Mesendoderm (in vitro differentiated cells): Measurements from ENCODE around the gene LRR1.

Experiments
- DNase-seq: peaks from one replicate; pipeline ENCODE4 v3.0.0; 2013
- H2AK5ac ChIP-seq: 2 replicates; pipeline ENCODE4 v1.6.1; 2013; ENCODE audit warnings: low read length, inconsistent platforms
- H2BK120ac ChIP-seq: 2 replicates; pipeline ENCODE4 v1.6.1; 2013; ENCODE audit warnings: low read depth, mild to moderate bottlenecking, low read length, moderate library complexity, mixed read lengths
- H2BK15ac ChIP-seq: replicated peaks from 2 replicates; pipeline ENCODE4 v1.6.1; 2013; ENCODE audit warnings: low read depth, mild to moderate bottlenecking, moderate library complexity
- H2BK5ac ChIP-seq: 2 replicates; pipeline ENCODE4 v1.6.1; 2013; ENCODE audit warnings: low read length, inconsistent platforms
- H3K18ac ChIP-seq: 2 replicates; pipeline ENCODE4 v1.6.1; 2013; ENCODE audit warnings: mild to moderate bottlenecking, low read length, mixed read lengths
- H3K23ac ChIP-seq: one replicate; pipeline ENCODE4 v1.6.1; 2013; ENCODE audit warnings: low read length
- H3K27ac ChIP-seq: 2 replicates; pipeline ENCODE4 v1.5.1; 2013; ENCODE audit warnings: low read depth, mild to moderate bottlenecking, inconsistent platforms, low read length, moderate library complexity
- H3K27me3 ChIP-seq: 2 replicates; pipeline ENCODE4 v1.6.1; 2013; ENCODE audit warnings: low read length, control low read depth, mild to moderate bottlenecking, inconsistent platforms; ENCODE audit not compliant: insufficient read depth, poor library complexity
- H3K36me3 ChIP-seq: 2 replicates; pipeline ENCODE4 v1.6.1; 2013; ENCODE audit warnings: low read length, inconsistent platforms; ENCODE audit not compliant: control insufficient read depth, insufficient read depth
- H3K4ac ChIP-seq: one replicate; pipeline ENCODE4 v1.6.1; 2013; ENCODE audit warnings: low read depth, mild to moderate bottlenecking, low read length, moderate library complexity
- H3K4me1 ChIP-seq: 2 replicates; pipeline ENCODE4 v1.6.1; 2013; ENCODE audit warnings: low read depth, low read length, inconsistent platforms; ENCODE audit not compliant: control insufficient read depth
- H3K4me2 ChIP-seq: 2 replicates; pipeline ENCODE4 v1.6.1; 2013; ENCODE audit warnings: low read length
- H3K4me3 ChIP-seq: 2 replicates; pipeline ENCODE4 v1.5.1; 2013; ENCODE audit warnings: mild to moderate bottlenecking, low read length
- H3K56ac ChIP-seq: one replicate; pipeline ENCODE4 v1.6.1; 2013; ENCODE audit warnings: low read length
- H3K79me1 ChIP-seq: 2 replicates; pipeline ENCODE4 v1.6.1; 2013; ENCODE audit warnings: low read length, inconsistent platforms
- H3K79me2 ChIP-seq: 2 replicates; pipeline ENCODE4 v1.6.1; 2013; ENCODE audit warnings: mild to moderate bottlenecking, low read length; ENCODE audit not compliant: control insufficient read depth, insufficient read depth
- H3K9ac ChIP-seq: 2 replicates; pipeline ENCODE4 v1.6.1; 2013; ENCODE audit warnings: low read length, inconsistent platforms
- H4K5ac ChIP-seq: one replicate; pipeline ENCODE4 v1.6.1; 2013; ENCODE audit warnings: low read length
- H4K8ac ChIP-seq: one replicate; pipeline ENCODE4 v1.6.1; 2013; ENCODE audit warnings: low read depth, mild to moderate bottlenecking, control low read depth, low read length, moderate library complexity
- WGBS: extraction: QIAGEN DNeasy Blood & Tissue Kit; methylation state at CpG from one replicate; pipeline ENCODE4 v1.1.7; 2013; ENCODE audit warnings: low lambda C conversion rate, missing lambda C conversion rate; ENCODE audit not compliant: insufficient coverage; ENCODE audit errors: extremely low coverage; 5-methylcytosine and 5-hydroxymethylcytosine counted together

LRR1 gene

GRCh38 chr14:49578141-49578540 is 20.6 kb upstream of the LRR1 start:
- H2BK120ac ChIP-seq: no peak overlapping the region
- H3K36me3 ChIP-seq: peaks cover 12% of the 10 kb centered on the region
- H3K56ac ChIP-seq: no peak overlapping the region
- no peak overlapping the region for H2BK5ac ChIP-seq
- no peak overlapping the region for H3K23ac ChIP-seq
- no peak overlapping the region for H3K18ac ChIP-seq
- H3K9ac ChIP-seq: no peak overlapping the region
- peaks cover 27% of the 10 kb centered on the region for H3K79me2 ChIP-seq
- no peak overlapping the region for H3K27ac ChIP-seq
- no peak for DNase-seq
- peaks cover 16% of the 10 kb centered on the region for H3K79me1 ChIP-seq
- H3K4me2 ChIP-seq: no peak overlapping the region
- no peak overlapping the region for H4K5ac ChIP-seq
- H3K27me3 ChIP-seq: no peaks in the 10 kb centered on the region
- H3K4me3 ChIP-seq: no peak overlapping the region
- WGBS: 100% methylated on average over 1 of the region's 1 CpG
- H2BK15ac ChIP-seq: no peak overlapping the region
- no peak overlapping the region for H2AK5ac ChIP-seq
- no peak overlapping the region for H3K4ac ChIP-seq
- no peaks in the 10 kb centered on the region for H3K4me1 ChIP-seq
- H4K8ac ChIP-seq: no peak overlapping the region

GRCh38 chr14:49579841-49580240 is 18.9 kb upstream of the LRR1 start:
- H2BK120ac ChIP-seq: no peak overlapping the region
- no peak overlapping the region for H4K8ac ChIP-seq
- H3K36me3 ChIP-seq: peaks cover 14% of the 10 kb centered on the region
- H3K9ac ChIP-seq: no peak overlapping the region
- no CpG with 5 or more reads among the region's 2 CpGs for WGBS
- H3K4ac ChIP-seq: no peak overlapping the region
- no peak overlapping the region for H3K56ac ChIP-seq
- H3K4me2 ChIP-seq: no peak overlapping the region
- DNase-seq: no peak
- H3K23ac ChIP-seq: no peak overlapping the region
- no peak overlapping the region for H4K5ac ChIP-seq
- H2AK5ac ChIP-seq: no peak overlapping the region
- no peak overlapping the region for H3K4me3 ChIP-seq
- H3K79me1 ChIP-seq: peaks cover 16% of the 10 kb centered on the region
- no peak overlapping the region for H3K27ac ChIP-seq
- no peaks in the 10 kb centered on the region for H3K4me1 ChIP-seq
- H3K18ac ChIP-seq: no peak overlapping the region
- no peak overlapping the region for H2BK5ac ChIP-seq
- no peak overlapping the region for H2BK15ac ChIP-seq
- peaks cover 42% of the 10 kb centered on the region for H3K79me2 ChIP-seq
- H3K27me3 ChIP-seq: no peaks in the 10 kb centered on the region

GRCh38 chr14:49581209-49582112 is 17.3 kb upstream of the LRR1 start:
- no peak overlapping the region for H4K8ac ChIP-seq
- H3K56ac ChIP-seq: no peak overlapping the region
- H3K9ac ChIP-seq: peak overlapping the region; percentile 4
- no peaks in the 10 kb centered on the region for H3K4me1 ChIP-seq
- no peak overlapping the region for H3K4me3 ChIP-seq
- no peak overlapping the region for H2AK5ac ChIP-seq
- H2BK120ac ChIP-seq: no peak overlapping the region
- H3K4ac ChIP-seq: peak overlapping the region; percentile 6
- H3K18ac ChIP-seq: no peak overlapping the region
- no peak overlapping the region for H2BK5ac ChIP-seq
- no peak for DNase-seq
- no peak overlapping the region for H3K23ac ChIP-seq
- H3K79me1 ChIP-seq: peaks cover 16% of the 10 kb centered on the region
- peaks cover 13% of the 10 kb centered on the region for H3K36me3 ChIP-seq
- no peak overlapping the region for H3K4me2 ChIP-seq
- H3K27ac ChIP-seq: no peak overlapping the region
- no peak overlapping the region for H2BK15ac ChIP-seq
- no peak overlapping the region for H4K5ac ChIP-seq
- peaks cover 55% of the 10 kb centered on the region for H3K79me2 ChIP-seq
- WGBS: no CpG with 5 or more reads among the region's 9 CpGs
- no peaks in the 10 kb centered on the region for H3K27me3 ChIP-seq

- no peaks in the 10 kb centered on the region for H3K4me1 ChIP-seq
- no peak for DNase-seq
- H3K79me2 ChIP-seq: peaks cover 55% of the 10 kb centered on the region
- no peak overlapping the region for H3K23ac ChIP-seq
- peak overlapping the region; percentile 68 for H4K5ac ChIP-seq
- 100% methylated on average over 1 of the region's 4 CpGs for WGBS
- no peak overlapping the region for H2BK120ac ChIP-seq
- H2AK5ac ChIP-seq: no peak overlapping the region
- no peak overlapping the region for H3K4me3 ChIP-seq
- H2BK15ac ChIP-seq: no peak overlapping the region
- peaks cover 16% of the 10 kb centered on the region for H3K79me1 ChIP-seq
- peaks cover 7% of the 10 kb centered on the region for H3K36me3 ChIP-seq
- no peak overlapping the region for H3K18ac ChIP-seq
- no peak overlapping the region for H3K27ac ChIP-seq
- H3K56ac ChIP-seq: peak overlapping the region; percentile 18
- no peak overlapping the region for H2BK5ac ChIP-seq
- peak overlapping the region; percentile 8 for H3K4me2 ChIP-seq
- H3K9ac ChIP-seq: peak overlapping the region; percentile 42
- H3K27me3 ChIP-seq: no peaks in the 10 kb centered on the region
- H3K4ac ChIP-seq: no peak overlapping the region
- no peak overlapping the region for H4K8ac ChIP-seq
Observed at GRCh38 chr14:49582113-49582977, 16.4 kb upstream of the LRR1 start.

- peak overlapping the region; percentile 89 for H3K56ac ChIP-seq
- H2BK120ac ChIP-seq: no peak overlapping the region
- no peak overlapping the region for H3K27ac ChIP-seq
- peaks cover 16% of the 10 kb centered on the region for H3K79me1 ChIP-seq
- no peak overlapping the region for H2BK5ac ChIP-seq
- H3K23ac ChIP-seq: no peak overlapping the region
- H3K4me1 ChIP-seq: no peaks in the 10 kb centered on the region
- H3K4ac ChIP-seq: no peak overlapping the region
- H4K5ac ChIP-seq: no peak overlapping the region
- H4K8ac ChIP-seq: no peak overlapping the region
- no peak overlapping the region for H3K4me3 ChIP-seq
- DNase-seq: no peak
- no peaks in the 10 kb centered on the region for H3K27me3 ChIP-seq
- H2BK15ac ChIP-seq: no peak overlapping the region
- peak overlapping the region; percentile 100 for H3K9ac ChIP-seq
- H3K79me2 ChIP-seq: peaks cover 55% of the 10 kb centered on the region
- H3K36me3 ChIP-seq: peaks cover 6% of the 10 kb centered on the region
- H2AK5ac ChIP-seq: no peak overlapping the region
- H3K4me2 ChIP-seq: peak overlapping the region; percentile 83
- WGBS: no CpG with 5 or more reads among the region's 6 CpGs
- no peak overlapping the region for H3K18ac ChIP-seq
Observed at GRCh38 chr14:49583629-49584028, 15.1 kb upstream of the LRR1 start.
